Ovary (tissue), 3 donors: ENCODE measurements around the gene CCL22.

ENCODE experiments used
- CTCF ChIP-seq, 3 donors: fragments of 450-650 bp in 2 of 3; fragments of 200-600 bp in 1 of 3; IDR thresholded peaks; one replicate each; pipeline versions ENCODE4 v1.5.1 to v1.8.0; 2016 to 2022; ENCODE audit warnings: antibody characterized with exemption in 3 of 3, mild to moderate bottlenecking in 1 of 3
- EP300 ChIP-seq: sonication (generic); formaldehyde crosslinking; IDR thresholded peaks from one replicate; pipeline ENCODE4 v1.6.1; 2017; ENCODE audit warnings: antibody characterized with exemption
- POLR2A ChIP-seq: fragments of 450-650 bp; IDR thresholded peaks from one replicate; pipeline ENCODE4 v1.6.1; 2017; ENCODE audit warnings: antibody characterized with exemption, mild to moderate bottlenecking, moderate library complexity
- donor health status: DM: no; HTN: no; CAD: no.

GRCh38 chr16:57358086-57358420 is 530 bp upstream of the CCL22 start:
- TF ChIP-seq POLR2A (no peak), CTCF (IDR thresholded peaks at IDR 0.05) (no peak), EP300 (no peak)
